Stimulated activated naive CD8-positive, alpha-beta T cell treated with anti-CD3 and anti-CD28 coated beads, Interleukin-15, amount 100 ng/mL, for 72 hours (primary cell): Measurements from ENCODE around the gene COMT.
A peak's percentile ranks its signal among the peaks of the same experiment; 100 is the strongest.
"Not testable (repeated sequence)": the region's sequence is repeated elsewhere in the genome, so short reads cannot be mapped to it uniquely, and the experiment has no call there.

ENCODE experiments used
- ATAC-seq: fragments of 150-1000 bp; cut with Tn5 transposase; 2 replicates; pipeline ENCODE4 v1.10.0; 2021; ENCODE audit warnings: mild to moderate bottlenecking, moderate library complexity
- DNase-seq, 2 donors: peaks; one replicate each; pipeline ENCODE4 v3.0.0; 2021 to 2022
- H3K27ac Mint-ChIP-seq, 2 donors: one replicate each; pipeline ENCODE4 v1.8.0; 2022; ENCODE audit warnings: mild to moderate bottlenecking in 2 of 2, mixed read lengths in 2 of 2, moderate library complexity in 2 of 2
- H3K27me3 Mint-ChIP-seq: one replicate; pipeline ENCODE4 v1.8.0; 2022; ENCODE audit warnings: mixed read lengths
- H3K4me1 Mint-ChIP-seq: one replicate; pipeline ENCODE4 v1.8.0; 2022; ENCODE audit warnings: mild to moderate bottlenecking, mixed read lengths
- H3K4me3 Mint-ChIP-seq, 2 donors: one replicate each; pipeline ENCODE4 v1.8.0; 2022; ENCODE audit warnings: mild to moderate bottlenecking in 2 of 2, mixed read lengths in 2 of 2, moderate library complexity in 1 of 2
- H3K9me3 Mint-ChIP-seq, 2 donors: one replicate each; pipeline ENCODE4 v1.8.0; 2022; ENCODE audit warnings: mixed read lengths in 2 of 2

COMT gene

GRCh38 chr22:19933341-19934241 lies 8.0 kb upstream of the COMT start:
- Mint-ChIP-seq H3K27ac (peak overlapping the region in 1 of 2 donors; percentile 72), H3K4me3 (no peak overlapping the region), H3K9me3 (peaks cover 8 to 21% of the 10 kb centered on the region in 2 donors), H3K4me1 (no peaks in the 10 kb centered on the region), H3K27me3 (no peaks in the 10 kb centered on the region)
- ATAC-seq (no peak), DNase-seq (no peak)

GRCh38 chr22:19935123-19935718 lies 6.4 kb upstream of the COMT start:
- H3K9me3 Mint-ChIP-seq, result peaks cover 8 to 21% of the 10 kb centered on the region in 2 donors
- DNase-seq, ATAC-seq, H3K4me1 Mint-ChIP-seq, H3K4me3 Mint-ChIP-seq, H3K27ac Mint-ChIP-seq, H3K27me3 Mint-ChIP-seq: not testable (repeated sequence)

GRCh38 chr22:19936513-19936912 lies 5.1 kb upstream of the COMT start:
- peaks cover 8 to 21% of the 10 kb centered on the region in 2 donors for H3K9me3 Mint-ChIP-seq
- no peak for DNase-seq
- H3K4me3 Mint-ChIP-seq, result no peak overlapping the region
- ATAC-seq, result no peak
- H3K27ac Mint-ChIP-seq, result no peak overlapping the region
- H3K27me3 Mint-ChIP-seq, result no peaks in the 10 kb centered on the region
- H3K4me1 Mint-ChIP-seq, result peaks cover 10% of the 10 kb centered on the region

GRCh38 chr22:19937616-19938473 lies 3.7 kb upstream of the COMT start:
- no peak overlapping the region for H3K27ac Mint-ChIP-seq
- no peak overlapping the region for H3K4me3 Mint-ChIP-seq
- ATAC-seq (no peak), DNase-seq (no peak)
- no peaks in the 10 kb centered on the region for H3K27me3 Mint-ChIP-seq
- H3K9me3 Mint-ChIP-seq, result peaks cover 8 to 21% of the 10 kb centered on the region in 2 donors
- H3K4me1 Mint-ChIP-seq, result peaks cover 16% of the 10 kb centered on the region

- Mint-ChIP-seq H3K9me3 (peaks cover 8 to 15% of the 10 kb centered on the region in 2 donors), H3K27ac (peak overlapping the region; percentile 97 to 98), H3K4me3 (peak overlapping the region; percentile 96 to 97), H3K4me1 (peaks cover 44% of the 10 kb centered on the region), H3K27me3 (no peaks in the 10 kb centered on the region)
- peak; percentile 13 for ATAC-seq
- DNase-seq, result no peak
These were observed 822 bp upstream of the COMT start for GRCh38 chr22:19940536-19941364.

- ATAC-seq (peak; percentile 39), DNase-seq (no peak)
- Mint-ChIP-seq H3K9me3 (no peaks in the 10 kb centered on the region), H3K4me1 (peaks cover 56% of the 10 kb centered on the region), H3K4me3 (peak overlapping the region; percentile 96 to 97), H3K27me3 (no peaks in the 10 kb centered on the region), H3K27ac (peak overlapping the region; percentile 98 to 99)
These were observed 847 bp downstream of the COMT start for GRCh38 chr22:19942157-19943081.

GRCh38 chr22:19943082-19944026 lies 1.8 kb downstream of the COMT start:
- peaks cover 59% of the 10 kb centered on the region for H3K4me1 Mint-ChIP-seq
- H3K27ac Mint-ChIP-seq, result peak overlapping the region; percentile 98 to 99
- no peak for ATAC-seq
- DNase-seq, result no peak
- peak overlapping the region; percentile 96 to 97 for H3K4me3 Mint-ChIP-seq
- no peaks in the 10 kb centered on the region for H3K27me3 Mint-ChIP-seq
- H3K9me3 Mint-ChIP-seq, result no peaks in the 10 kb centered on the region

GRCh38 chr22:19948057-19948760 lies 6.6 kb downstream of the COMT start:
- no peaks in the 10 kb centered on the region for H3K27me3 Mint-ChIP-seq
- H3K9me3 Mint-ChIP-seq, result no peaks in the 10 kb centered on the region
- peaks cover 47% of the 10 kb centered on the region for H3K4me1 Mint-ChIP-seq
- no peak overlapping the region for H3K27ac Mint-ChIP-seq
- DNase-seq (no peak), ATAC-seq (no peak)
- peak overlapping the region in 1 of 2 donors; percentile 33 for H3K4me3 Mint-ChIP-seq

- Mint-ChIP-seq H3K4me3 (no peak overlapping the region), H3K27me3 (no peaks in the 10 kb centered on the region), H3K9me3 (no peaks in the 10 kb centered on the region), H3K4me1 (peaks cover 45% of the 10 kb centered on the region), H3K27ac (peak overlapping the region in 1 of 2 donors; percentile 61)
- ATAC-seq, result no peak
- DNase-seq, result no peak
These were observed 9.8 kb downstream of the COMT start for GRCh38 chr22:19951346-19951745.

- peaks cover 46% of the 10 kb centered on the region for H3K4me1 Mint-ChIP-seq
- DNase-seq, result no peak
- H3K9me3 Mint-ChIP-seq, result no peaks in the 10 kb centered on the region
- ATAC-seq, result peak; percentile 52
- peak overlapping the region; percentile 13 to 87 for H3K27ac Mint-ChIP-seq
- no peaks in the 10 kb centered on the region for H3K27me3 Mint-ChIP-seq
- H3K4me3 Mint-ChIP-seq, result peak overlapping the region in 1 of 2 donors; percentile 64
These were observed 13.9 kb downstream of the COMT start for GRCh38 chr22:19955241-19956128.

- Mint-ChIP-seq H3K4me3 (no peak overlapping the region), H3K4me1 (peaks cover 58% of the 10 kb centered on the region), H3K27me3 (no peaks in the 10 kb centered on the region), H3K27ac (peak overlapping the region in 1 of 2 donors; percentile 34), H3K9me3 (no peaks in the 10 kb centered on the region)
- no peak for ATAC-seq
- DNase-seq, result no peak
These were observed 15.9 kb downstream of the COMT start for GRCh38 chr22:19957445-19957844.
